Stimulated activated CD8-positive, alpha-beta memory T cell treated with anti-CD3 and anti-CD28 coated beads, Interleukin-7, amount 100 ng/mL, for 1 hour (primary cell): ENCODE measurements around the gene ENO1.

Experiments used
- DNase-seq, 2 donors: peaks; one replicate each; pipeline ENCODE4 v3.0.0-alpha.2; 2020; ENCODE audit warnings: low read depth in 2 of 2

Gene ENO1

GRCh38 chr1:8813016-8813763 is 65.3 kb downstream of the ENO1 start:
- no peak for DNase-seq

- DNase-seq = no peak
Measured at GRCh38 chr1:8812081-8812480, 66.4 kb downstream of the ENO1 start.
